ENCODE data around the gene MGMT.

GRCh38 chr10:129792864-129793263 is 325.8 kb downstream of the MGMT start:
- TF ChIP-seq, protein P1, sequence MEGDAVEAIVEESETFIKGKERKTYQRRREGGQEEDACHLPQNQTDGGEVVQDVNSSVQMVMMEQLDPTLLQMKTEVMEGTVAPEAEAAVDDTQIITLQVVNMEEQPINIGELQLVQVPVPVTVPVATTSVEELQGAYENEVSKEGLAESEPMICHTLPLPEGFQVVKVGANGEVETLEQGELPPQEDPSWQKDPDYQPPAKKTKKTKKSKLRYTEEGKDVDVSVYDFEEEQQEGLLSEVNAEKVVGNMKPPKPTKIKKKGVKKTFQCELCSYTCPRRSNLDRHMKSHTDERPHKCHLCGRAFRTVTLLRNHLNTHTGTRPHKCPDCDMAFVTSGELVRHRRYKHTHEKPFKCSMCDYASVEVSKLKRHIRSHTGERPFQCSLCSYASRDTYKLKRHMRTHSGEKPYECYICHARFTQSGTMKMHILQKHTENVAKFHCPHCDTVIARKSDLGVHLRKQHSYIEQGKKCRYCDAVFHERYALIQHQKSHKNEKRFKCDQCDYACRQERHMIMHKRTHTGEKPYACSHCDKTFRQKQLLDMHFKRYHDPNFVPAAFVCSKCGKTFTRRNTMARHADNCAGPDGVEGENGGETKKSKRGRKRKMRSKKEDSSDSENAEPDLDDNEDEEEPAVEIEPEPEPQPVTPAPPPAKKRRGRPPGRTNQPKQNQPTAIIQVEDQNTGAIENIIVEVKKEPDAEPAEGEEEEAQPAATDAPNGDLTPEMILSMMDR (conservative IDR thresholded peaks at IDR 0.05 in 1 of 2, IDR thresholded peaks at IDR 0.05 in 1 of 2; ENCODE audit: extremely low read depth in 1 of 2, insufficient read depth in 1 of 2, low read depth in 1 of 2, low read length in 2 of 2): no peak
- TF ChIP-seq EZH2 (IDR thresholded peaks at IDR 0.05; ENCODE audit: borderline replicate concordance, low read length): no peak
